Occipital lobe (tissue), 2 donors: ENCODE measurements around the gene TCFL5. TPM values are rescaled to one million over a fixed set of nuclear protein-coding genes. Genes with fewer than 3 reads are reported as not detected.

Experiments
- DNase-seq: peaks from one replicate; lab custom pipeline; 2025; lab: John Stamatoyannopoulos, UW
- total RNA-seq: library from RNA; depleted of rRNA; stranded (reverse); fragments of >200 nt; gene quantifications from one replicate; pipeline ENCODE4 v1.2.3, GENCODE V29; 2014

The TCFL5 gene
- total RNA-seq, 1 donor from 2014 or later: 12.3 TPM

DNA sequence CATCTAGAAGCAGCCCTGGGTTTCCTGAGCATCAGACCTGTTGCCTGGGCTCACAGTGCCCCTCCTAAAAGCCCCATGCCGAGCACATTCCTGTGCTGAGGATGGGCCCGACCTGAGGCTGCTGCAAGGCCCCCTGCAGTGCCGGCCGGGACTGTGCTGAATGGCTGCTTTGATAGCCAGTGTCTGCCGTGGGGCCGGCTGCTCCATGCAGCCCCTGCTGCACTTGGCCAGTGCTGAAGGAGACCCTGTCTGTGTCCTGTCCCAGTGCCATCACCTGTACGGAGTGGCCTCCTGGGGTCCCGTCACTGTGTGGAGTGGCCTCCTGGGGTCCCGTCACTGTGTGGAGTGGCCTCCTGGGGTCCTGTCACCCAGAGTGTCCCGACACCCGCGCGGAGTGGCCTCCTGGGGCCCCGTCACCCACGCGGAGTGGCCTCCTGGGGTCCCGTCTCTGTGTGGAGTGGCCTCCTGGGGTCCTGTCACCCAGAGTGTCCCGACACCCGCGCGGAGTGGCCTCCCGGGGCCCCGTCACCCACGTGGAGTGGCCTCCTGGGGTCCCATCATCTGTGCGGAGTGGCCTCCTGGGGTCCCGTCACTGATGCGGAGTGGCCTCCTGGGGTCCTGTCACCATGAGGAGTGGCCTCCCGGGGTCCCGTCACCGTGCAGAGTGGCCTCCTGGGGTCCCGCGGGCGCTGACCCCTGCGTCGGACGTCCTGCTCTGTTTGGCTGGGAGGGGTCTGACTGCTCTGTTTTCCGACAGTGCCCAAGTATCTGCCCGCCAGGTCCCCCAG is 37.7 kb downstream of the TCFL5 start:
- no peak for DNase-seq

DNA sequence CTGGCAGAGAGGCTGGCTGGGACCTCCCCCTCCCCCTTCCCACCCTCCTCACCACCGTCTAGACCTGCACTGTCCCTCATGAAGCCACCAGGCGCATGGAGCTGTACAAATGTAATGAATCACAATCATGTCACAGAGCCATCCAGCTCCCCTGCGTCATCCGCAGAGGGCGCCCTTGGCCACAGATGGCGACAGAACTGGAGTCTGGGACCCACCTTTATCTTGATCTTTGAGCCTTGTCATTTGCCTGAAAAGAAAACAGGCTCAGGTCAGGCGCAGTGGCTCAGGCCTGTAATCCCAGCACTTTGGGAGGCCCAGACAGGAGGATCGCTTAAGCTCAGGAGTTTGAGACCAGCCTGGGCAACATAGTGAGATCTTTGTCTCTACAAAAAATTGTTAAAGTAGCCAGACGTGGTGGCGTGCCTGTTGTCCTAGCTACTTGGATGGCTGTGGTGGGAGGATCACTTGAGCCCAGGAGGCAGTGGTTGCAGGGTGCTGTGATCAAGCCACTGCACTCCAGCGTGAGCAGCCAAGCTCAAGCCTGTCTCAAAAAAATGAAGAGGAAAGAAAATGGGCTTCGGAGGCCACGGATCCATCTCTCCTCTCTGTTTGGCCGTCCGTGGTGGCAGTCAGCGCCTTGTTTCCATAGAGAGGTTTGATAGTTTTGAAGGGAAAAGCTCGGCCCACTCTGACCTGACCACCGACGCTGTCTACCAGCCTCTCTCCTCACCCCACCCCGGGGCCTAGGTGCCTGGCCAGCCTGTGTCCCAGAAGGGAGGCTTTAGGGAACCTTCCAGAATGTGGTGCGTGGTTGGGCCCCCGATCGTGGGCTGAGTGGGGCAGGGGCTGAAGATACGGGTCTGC is 38.6 kb downstream of the TCFL5 start:
- DNase-seq: no peak

GRCh38 chr20:62822239-62822787 is 39.3 kb downstream of the TCFL5 start:
- no peak for DNase-seq

DNA sequence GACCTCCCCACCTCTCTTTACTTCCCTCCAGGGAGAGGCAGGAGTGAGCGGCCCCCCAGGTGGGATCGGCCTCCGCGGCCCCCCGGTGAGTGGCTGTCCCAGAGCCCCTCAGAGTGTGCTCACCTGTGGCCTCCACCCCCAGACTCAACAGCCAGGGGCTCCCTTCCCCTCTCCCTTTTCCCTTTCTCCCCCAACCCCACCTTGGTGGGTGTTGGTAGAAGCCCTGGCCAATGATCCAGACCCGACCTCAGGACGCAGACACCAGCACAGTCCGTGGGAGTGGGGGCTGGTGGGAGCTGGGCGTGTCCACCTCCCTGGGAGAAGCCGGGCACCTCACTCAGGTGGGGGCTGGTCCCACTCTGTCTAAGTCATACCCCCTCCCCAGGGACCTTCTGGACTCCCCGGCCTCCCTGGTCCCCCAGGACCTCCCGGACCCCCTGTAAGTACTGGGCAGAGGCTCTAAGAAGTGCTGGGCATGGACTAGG is 39.9 kb downstream of the TCFL5 start:
- DNase-seq: no peak

GRCh38 chr20:62820962-62821725 is 40.5 kb downstream of the TCFL5 start:
- DNase-seq: no peak

DNA sequence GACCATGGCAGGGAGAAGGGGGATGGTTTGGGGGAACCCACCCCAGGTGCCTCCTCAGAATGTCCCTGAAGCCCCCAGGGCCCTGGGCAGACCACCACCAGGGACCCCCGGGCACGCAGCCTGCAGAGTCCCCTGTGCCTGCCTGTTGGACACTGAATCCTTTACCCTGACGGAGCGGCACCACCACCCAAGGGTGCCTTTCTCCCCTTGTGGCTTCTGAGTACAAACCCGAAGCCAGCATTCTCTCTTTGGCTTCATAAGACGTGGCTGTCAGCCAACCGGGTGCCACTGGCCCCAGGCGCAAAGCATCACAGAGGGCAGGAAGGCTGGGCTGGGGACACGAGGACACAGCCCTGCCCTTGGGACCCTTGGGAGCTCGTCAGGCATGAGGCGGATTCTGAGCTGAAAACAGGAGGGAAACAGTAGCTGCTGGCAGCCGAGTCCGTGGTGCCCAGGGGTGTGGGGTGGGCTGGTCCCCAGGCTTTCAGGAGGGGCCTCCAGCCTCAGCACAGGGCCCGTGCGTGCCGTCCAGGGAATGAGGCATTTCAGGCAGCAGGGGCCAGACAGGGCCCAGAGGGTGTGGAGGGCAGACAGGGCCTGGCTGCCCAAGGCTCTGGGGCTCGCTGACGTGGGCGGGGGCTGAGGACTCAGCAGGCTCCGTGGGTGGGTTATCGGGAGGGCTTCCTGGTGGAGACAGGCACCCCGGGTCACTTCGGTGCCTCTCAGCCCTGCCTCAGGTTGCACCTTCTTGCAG is 41.2 kb downstream of the TCFL5 start:
- no peak for DNase-seq

DNA sequence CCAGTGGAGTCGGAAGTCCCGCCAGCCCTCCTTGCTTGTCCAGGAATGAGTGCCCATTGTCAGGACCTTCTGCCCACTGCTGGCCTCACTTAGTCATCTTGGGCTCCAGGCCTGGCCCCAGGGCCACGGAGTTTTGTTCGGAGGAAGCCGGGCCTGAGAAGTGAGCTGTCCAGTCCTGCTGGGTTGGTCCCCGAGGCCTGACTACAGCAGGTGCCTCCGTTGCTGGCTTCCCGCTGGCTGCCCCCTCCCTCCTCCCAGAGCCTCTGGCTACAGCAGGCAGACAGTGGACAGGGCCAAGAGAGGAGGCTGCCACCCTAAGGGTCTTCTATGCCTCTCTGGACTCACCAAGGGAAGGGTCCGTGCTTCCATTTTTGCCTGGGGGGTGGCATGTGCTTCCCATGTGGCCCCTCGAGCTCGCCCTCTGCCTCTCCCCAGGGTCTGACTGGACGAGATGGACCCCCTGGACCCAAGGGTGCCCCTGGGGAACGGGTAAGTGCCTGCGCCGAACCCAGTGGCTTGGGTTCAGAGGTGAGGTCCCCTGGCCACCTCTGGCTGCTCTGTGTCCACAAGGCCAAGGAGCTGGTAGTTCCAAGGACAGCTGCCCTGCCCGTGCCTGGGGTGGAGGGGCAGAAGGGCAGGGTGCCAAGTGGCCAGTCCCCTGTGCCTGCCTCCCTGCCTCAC is 42.0 kb downstream of the TCFL5 start:
- DNase-seq: peak; percentile 38

- no peak for DNase-seq
Measured at GRCh38 chr20:62818592-62819493, 42.8 kb downstream of the TCFL5 start.

- DNase-seq: no peak
Measured at GRCh38 chr20:62817975-62818591, 43.5 kb downstream of the TCFL5 start.

- no peak for DNase-seq
Measured at GRCh38 chr20:62816884-62817873, 44.4 kb downstream of the TCFL5 start, which contains the start of gene COL9A3. Gene COL9A3 (plus strand): TSS chr20:62817050. CDS start chr20:62817065, 15 bp downstream.

DNA sequence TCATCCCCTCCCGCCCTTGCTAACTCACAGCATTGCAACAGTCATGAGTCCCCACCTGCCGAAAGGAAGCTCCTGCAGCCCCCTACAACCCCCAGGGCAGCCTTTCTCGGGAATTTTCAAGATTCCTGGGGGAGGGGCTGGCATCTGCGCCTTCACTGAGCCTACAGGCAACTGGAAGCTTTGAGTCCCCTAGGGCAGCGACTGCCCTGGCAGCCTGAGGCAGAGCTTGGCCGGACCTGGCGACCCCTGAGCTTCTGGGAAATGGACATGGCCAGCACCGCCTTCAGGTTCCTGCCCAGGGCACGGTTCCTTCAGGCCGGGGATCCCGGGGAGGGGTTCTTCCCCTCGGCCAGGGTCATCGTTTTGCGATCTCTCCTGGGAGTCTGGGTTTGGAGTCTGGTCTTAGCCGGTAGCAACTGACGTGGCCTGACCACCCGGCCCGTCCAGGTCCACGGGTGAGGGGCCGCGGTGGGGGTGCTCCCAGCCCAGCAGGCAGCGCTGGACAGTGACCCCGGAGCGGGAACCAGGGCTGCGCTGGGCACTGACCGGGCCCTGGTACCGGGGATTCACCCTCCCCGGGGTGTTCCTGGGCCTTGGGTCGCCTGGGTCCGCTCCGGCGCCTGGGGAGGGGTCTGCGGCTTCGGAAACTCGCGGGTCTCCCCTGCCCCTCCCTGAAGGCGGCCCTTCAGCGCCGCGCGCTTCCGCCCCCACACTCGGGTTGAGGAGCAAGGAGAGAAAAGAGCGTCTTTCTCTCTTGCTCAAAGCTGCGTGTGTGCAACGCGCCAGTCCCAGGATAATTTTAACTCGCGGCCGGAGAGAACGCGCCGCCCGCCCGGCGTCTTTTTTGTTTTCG is 45.4 kb downstream of the TCFL5 start:
- DNase-seq: no peak

- no peak for DNase-seq
Measured at GRCh38 chr20:62815066-62815991, 46.3 kb downstream of the TCFL5 start.

DNA sequence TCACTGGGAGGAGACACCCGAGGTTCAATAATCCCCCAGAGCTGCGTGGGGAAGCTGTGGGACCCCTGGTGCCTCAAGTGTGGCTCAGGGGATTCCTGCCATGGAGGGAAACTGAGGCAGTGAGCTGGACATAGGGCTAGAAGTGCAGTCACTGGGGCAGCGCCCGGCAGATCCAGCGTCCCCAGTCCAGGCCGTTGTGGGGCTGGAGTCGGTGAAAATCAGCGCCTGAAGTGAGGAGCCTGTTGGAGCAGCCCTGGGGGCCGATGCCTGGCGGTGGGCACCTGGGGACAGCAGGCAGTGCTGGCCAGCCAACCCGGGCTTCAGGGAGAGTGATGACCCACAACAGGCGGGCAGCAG is 46.9 kb downstream of the TCFL5 start:
- DNase-seq: no peak

- no peak for DNase-seq
Measured at GRCh38 chr20:62814060-62814708, 47.4 kb downstream of the TCFL5 start.

DNA sequence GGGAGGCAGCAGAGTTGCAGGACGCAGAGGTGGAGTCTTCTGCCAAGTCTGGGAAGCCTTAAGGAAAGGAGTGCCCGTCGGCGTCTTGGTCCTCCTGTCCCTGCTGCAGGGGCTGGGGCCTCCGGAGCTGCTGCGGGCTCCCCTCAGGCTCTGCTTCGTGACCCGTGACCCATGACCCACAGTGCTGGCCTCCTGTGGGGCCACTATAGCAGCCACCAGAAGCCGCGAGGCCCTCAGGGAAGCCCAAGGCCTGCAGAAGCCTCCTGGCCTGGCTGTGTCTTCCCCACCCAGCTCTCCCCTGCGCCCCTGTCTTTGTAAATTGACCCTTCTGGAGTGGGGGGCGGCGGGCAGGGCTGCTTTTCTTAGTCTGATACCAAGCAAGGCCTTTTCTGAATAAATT is 48.0 kb downstream of the TCFL5 start:
- DNase-seq: no peak
